GM20000 (cell line): ENCODE results near the gene AHRR.

Experiments used
- DNase-seq: peaks from one replicate; pipeline ENCODE4 v3.0.0; 2012; ENCODE audit warnings: low spot score
- TF ChIP-seq, protein P1 (sequence below): IDR thresholded peaks from 2 replicates; pipeline ENCODE4 v1.5.1; 2012; ENCODE audit warnings: mild to moderate bottlenecking, control low read depth; ENCODE audit errors: extremely low read depth, missing control alignments

AHRR gene

DNA sequence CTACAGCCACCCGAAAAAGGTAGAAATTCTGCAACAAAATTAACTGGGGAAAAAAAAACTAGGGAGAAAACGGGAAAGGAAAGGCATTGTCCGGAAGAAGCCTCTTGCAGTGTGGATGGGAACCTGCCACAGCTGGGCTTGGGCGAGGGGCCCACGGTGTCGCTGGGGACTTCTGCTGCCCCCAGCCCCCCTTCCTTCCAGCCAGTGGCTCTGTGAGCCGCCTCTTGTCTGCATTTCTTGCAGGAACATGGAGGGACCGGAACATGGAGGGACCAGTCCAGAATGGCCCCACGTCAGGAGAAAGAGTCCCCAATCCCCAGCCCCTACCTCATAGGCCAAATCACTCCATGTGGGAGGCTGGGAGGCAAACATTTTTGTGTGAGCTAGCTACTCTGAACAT is 84.5 kb downstream of the AHRR start:
- TF ChIP-seq, protein P1, sequence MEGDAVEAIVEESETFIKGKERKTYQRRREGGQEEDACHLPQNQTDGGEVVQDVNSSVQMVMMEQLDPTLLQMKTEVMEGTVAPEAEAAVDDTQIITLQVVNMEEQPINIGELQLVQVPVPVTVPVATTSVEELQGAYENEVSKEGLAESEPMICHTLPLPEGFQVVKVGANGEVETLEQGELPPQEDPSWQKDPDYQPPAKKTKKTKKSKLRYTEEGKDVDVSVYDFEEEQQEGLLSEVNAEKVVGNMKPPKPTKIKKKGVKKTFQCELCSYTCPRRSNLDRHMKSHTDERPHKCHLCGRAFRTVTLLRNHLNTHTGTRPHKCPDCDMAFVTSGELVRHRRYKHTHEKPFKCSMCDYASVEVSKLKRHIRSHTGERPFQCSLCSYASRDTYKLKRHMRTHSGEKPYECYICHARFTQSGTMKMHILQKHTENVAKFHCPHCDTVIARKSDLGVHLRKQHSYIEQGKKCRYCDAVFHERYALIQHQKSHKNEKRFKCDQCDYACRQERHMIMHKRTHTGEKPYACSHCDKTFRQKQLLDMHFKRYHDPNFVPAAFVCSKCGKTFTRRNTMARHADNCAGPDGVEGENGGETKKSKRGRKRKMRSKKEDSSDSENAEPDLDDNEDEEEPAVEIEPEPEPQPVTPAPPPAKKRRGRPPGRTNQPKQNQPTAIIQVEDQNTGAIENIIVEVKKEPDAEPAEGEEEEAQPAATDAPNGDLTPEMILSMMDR = no peak
- DNase-seq = no peak

DNA sequence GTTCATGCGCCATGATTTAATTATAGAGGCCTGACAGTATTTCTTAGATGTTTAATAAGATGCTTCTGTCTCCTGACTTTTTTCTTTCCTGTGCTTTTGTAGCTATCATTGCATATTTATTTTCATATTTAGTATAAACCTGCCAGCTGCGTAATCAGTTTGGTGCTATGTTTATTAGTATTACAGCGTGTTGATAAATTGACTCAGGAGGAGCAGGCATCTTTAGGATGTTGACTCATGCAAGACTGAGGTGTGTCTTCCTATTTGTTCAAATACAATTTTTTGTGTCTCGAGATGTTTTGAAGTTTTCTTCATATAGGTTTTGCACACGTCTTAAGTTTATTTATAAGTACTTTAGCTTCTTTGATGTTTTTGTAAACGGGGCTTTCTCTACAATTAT is 85.5 kb downstream of the AHRR start:
- no peak for DNase-seq
- TF ChIP-seq, protein P1 = no peak

DNA sequence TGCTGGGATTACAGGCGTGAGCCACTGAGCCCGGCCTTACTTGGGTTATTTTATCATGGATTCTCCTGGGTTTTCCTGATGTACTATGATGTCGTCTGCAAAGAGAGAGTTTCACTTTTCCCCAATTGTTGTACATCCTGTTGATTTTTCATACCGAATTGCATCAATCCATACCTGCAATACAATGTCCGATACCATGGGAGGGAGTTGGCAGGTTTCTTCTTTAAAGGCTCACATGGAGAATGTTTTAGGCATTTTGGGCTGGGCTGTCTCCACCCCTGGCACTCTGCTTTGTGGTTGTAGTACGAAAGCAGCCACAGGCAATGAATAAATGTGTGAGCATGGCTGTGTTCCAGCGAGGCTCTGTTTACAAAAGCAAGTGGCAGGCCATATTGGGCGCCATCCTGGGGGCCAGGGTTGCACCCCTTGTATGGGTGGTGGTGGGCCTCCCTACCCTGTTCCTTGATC is 86.3 kb downstream of the AHRR start:
- no peak for DNase-seq
- TF ChIP-seq, protein P1 = no peak

DNA sequence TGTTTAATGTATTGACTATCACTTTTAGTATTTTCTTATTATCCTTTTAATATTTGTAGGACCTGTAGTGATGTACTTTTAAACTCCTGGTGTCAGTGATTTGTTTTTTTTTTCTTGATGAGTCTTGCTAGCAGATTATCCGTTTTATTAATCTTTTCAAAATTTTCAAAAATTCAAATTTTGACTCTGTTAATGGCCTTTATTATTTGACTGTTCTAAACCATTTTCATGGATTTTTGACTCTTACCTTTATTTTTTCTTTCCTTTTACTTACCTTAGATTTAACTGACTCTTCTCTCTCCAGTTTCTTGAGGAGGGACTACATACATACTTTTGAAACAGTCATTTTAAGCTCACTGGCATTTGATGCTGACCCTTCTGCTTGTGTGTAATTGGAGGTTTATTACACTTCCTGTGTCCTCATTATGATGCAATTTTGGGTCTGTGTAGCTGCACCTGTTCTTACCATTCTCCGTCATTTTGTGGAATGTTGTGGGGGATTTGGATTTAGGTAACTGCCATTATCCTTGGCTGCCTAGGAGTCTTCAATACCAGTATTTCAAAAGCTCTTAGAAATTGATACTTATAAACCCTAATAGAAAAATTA is 89.5 kb downstream of the AHRR start:
- TF ChIP-seq, protein P1 = no peak
- no peak for DNase-seq

DNA sequence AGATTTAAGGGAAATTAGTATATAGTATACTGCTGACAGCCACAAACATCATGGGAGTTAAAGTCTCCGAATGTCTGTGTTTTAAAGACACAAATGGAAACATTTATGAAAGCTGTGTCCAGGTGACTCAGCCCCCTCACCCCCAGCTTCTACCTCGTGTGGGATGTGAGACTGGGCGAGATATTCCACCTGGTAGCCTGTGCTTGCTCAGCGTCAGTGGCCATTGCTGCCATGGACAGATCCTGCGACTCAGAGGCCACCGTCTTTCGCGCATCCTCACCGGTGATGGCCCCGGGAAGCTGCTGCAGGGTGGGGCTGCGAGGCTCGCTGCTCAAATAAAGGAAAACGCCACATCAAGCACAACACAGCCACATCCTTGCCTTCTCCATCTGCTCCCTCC is 90.2 kb downstream of the AHRR start:
- no peak for DNase-seq
- TF ChIP-seq, protein P1 = no peak

DNA sequence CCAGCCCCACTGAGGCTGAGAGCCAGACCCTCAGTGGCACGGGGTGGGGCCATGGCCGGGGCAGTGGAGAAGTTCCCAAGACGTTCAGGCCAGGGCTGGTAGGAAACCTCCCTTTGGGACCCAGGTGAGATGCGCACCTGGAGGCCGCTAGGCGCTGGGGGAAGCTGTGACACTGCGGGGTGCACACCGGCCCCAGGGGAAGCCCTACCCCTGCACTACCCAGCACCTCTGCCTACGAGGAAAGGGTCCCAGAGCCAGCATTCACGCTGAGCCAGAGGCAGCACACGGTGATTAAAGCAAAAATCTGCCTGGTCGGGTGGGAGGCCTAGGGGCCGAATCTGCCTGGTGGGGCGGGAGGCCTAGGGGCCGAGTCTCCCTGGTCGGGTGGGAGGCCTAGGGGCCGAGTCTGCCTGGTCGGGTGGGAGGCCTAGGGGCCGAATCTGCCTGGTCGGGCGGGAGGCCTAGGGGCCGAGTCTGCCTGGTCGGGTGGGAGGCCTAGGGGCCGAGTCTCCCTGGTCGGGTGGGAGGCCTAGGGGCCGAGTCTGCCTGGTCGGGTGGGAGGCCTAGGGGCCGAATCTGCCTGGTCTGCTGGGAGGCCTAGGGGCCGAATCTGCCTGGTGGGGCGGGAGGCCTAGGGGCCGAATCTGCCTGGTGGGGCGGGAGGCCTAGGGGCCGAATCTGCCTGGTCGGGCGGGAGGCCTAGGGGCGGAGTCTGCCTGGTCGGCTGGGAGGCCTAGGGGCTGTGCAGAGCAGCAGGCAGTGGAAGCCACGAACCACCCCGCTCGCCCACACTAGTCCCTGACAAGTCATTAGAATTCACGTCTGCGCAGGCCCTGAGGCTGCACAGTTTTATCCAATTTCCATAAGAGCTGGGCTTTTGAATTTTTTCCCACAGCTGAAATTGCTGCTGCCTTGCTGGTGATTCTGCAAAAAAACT is 93.7 kb downstream of the AHRR start:
- DNase-seq = peak; percentile 79

DNA sequence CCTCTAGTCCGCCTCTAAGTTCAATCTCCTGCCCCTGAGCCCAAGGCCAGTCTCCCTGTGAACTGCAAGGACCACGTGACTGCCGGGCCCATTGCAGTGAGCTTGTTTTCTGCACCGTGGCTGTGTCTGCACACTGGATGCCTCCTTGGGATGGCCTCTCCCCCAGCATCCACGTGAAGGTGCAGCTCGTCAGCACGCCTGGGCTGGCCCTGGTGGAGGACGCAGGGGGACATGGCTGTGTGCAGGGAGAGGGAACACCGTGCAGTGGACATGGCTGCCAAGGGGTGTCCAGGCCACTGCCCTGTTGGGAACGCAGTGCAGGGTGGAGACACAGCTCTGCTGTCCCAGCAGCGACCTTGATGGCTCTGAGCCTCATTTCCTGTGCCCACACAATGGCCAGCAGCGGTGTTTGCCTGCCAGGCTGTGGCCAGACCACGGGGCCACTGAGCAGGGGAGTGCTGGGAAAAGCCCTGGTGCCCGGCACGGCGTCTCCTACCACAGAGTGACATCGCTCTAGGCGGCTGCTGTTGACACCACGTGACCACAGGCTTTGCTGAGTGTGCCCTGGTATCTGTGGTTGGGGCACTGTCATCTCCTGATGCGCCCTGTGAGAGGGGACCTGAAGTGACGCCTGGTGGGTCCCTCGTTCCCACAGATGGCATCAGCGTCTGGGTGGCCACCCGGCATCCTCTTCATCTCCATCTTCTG is 94.6 kb downstream of the AHRR start:
- TF ChIP-seq, protein P1 = no peak
- DNase-seq = no peak
